SK-N-SH treated with all-trans-retinoic acid at 6 μM for 48 hours (cell line): Measurements from ENCODE around the gene KCNK15.

Source experiments
- ATAC-seq: fragments of 200-7000 bp; cut with Tn5 transposase; 3 replicates; pipeline ENCODE4 v1.9.1; 2020; ENCODE audit warnings: mild to moderate bottlenecking, moderate library complexity
- ARNTL ChIP-seq: fragments of 450-650 bp; formaldehyde crosslinking; IDR thresholded peaks from 2 replicates; pipeline ENCODE4 v1.5.0; 2020; ENCODE audit warnings: low read depth, mild to moderate bottlenecking, moderate library complexity, borderline replicate concordance
- BACH2 ChIP-seq: fragments of 250-450 bp; sonication (Bioruptor Pico); IDR thresholded peaks from 2 replicates; pipeline ENCODE4 v1.9.0; 2021; ENCODE audit warnings: mild to moderate bottlenecking, borderline replicate concordance
- CREB5 ChIP-seq: fragments of 250-450 bp; sonication (Bioruptor Pico); IDR thresholded peaks from 2 replicates; pipeline ENCODE4 v1.5.1; 2020; ENCODE audit warnings: low read depth, mild to moderate bottlenecking, moderate library complexity
- CSDC2 ChIP-seq: fragments of 250-450 bp; sonication (Bioruptor Pico); IDR thresholded peaks from 2 replicates; pipeline ENCODE4 v1.5.0; 2020; ENCODE audit warnings: mild to moderate bottlenecking, moderate library complexity
- CSRNP3 ChIP-seq: fragments of 250-450 bp; sonication (Bioruptor Pico); IDR thresholded peaks from 2 replicates; pipeline ENCODE4 v1.5.1; 2021; ENCODE audit warnings: mild to moderate bottlenecking, moderate library complexity
- GLIS3 ChIP-seq: fragments of 250-450 bp; sonication (Bioruptor Pico); IDR thresholded peaks from 2 replicates; pipeline ENCODE4 v1.5.0; 2020; ENCODE audit warnings: mild to moderate bottlenecking, moderate library complexity
- OSR1 ChIP-seq: fragments of 250-450 bp; sonication (Bioruptor Pico); IDR thresholded peaks from 2 replicates; pipeline ENCODE4 v1.8.0; 2022; ENCODE audit warnings: moderate library complexity, mild to moderate bottlenecking, inconsistent platforms
- PATZ1 ChIP-seq: fragments of 250-450 bp; sonication (Bioruptor Pico); IDR thresholded peaks from 2 replicates; pipeline ENCODE4 v1.8.0; 2020; ENCODE audit warnings: mild to moderate bottlenecking, moderate library complexity, borderline replicate concordance
- POU6F1 ChIP-seq: fragments of 250-450 bp; sonication (Bioruptor Pico); IDR thresholded peaks from 2 replicates; pipeline ENCODE4 v1.8.0; 2021; ENCODE audit warnings: low read depth, mild to moderate bottlenecking, moderate library complexity, borderline replicate concordance
- PPARA ChIP-seq: fragments of 250-450 bp; sonication (Bioruptor Pico); IDR thresholded peaks from 2 replicates; pipeline ENCODE4 v1.5.0; 2020; ENCODE audit warnings: mild to moderate bottlenecking, borderline replicate concordance
- SNAI2 ChIP-seq: fragments of 250-450 bp; sonication (Bioruptor Pico); IDR thresholded peaks from 2 replicates; pipeline ENCODE4 v1.5.0; 2020; ENCODE audit warnings: mild to moderate bottlenecking, moderate library complexity
- TCF4 ChIP-seq: fragments of 250-450 bp; sonication (Bioruptor Pico); IDR thresholded peaks from 2 replicates; pipeline ENCODE4 v1.8.0; 2021; ENCODE audit warnings: mild to moderate bottlenecking, moderate library complexity, borderline replicate concordance
- TOX ChIP-seq: fragments of 250-450 bp; sonication (Bioruptor Pico); IDR thresholded peaks from 2 replicates; pipeline ENCODE4 v1.8.0; 2021; ENCODE audit warnings: mild to moderate bottlenecking, moderate library complexity, borderline replicate concordance
- TSHZ2 ChIP-seq: fragments of 250-450 bp; sonication (Bioruptor Pico); IDR thresholded peaks from 2 replicates; pipeline ENCODE4 v1.5.0; 2020; ENCODE audit warnings: mild to moderate bottlenecking, moderate library complexity
- ZC3H10 ChIP-seq: fragments of 250-450 bp; sonication (Bioruptor Pico); IDR thresholded peaks from 2 replicates; pipeline ENCODE4 v1.5.1; 2021; ENCODE audit warnings: mild to moderate bottlenecking, moderate library complexity
- ZNF565 ChIP-seq: fragments of 450-650 bp; formaldehyde crosslinking; conservative IDR thresholded peaks from 2 replicates; pipeline ENCODE4 v1.5.0; 2020; ENCODE audit warnings: low read depth, mild to moderate bottlenecking, moderate library complexity
- ZNF8 ChIP-seq: fragments of 450-650 bp; formaldehyde crosslinking; IDR thresholded peaks from 2 replicates; pipeline ENCODE4 v1.5.0; 2020; ENCODE audit warnings: mild to moderate bottlenecking, moderate library complexity

KCNK15 gene

DNA sequence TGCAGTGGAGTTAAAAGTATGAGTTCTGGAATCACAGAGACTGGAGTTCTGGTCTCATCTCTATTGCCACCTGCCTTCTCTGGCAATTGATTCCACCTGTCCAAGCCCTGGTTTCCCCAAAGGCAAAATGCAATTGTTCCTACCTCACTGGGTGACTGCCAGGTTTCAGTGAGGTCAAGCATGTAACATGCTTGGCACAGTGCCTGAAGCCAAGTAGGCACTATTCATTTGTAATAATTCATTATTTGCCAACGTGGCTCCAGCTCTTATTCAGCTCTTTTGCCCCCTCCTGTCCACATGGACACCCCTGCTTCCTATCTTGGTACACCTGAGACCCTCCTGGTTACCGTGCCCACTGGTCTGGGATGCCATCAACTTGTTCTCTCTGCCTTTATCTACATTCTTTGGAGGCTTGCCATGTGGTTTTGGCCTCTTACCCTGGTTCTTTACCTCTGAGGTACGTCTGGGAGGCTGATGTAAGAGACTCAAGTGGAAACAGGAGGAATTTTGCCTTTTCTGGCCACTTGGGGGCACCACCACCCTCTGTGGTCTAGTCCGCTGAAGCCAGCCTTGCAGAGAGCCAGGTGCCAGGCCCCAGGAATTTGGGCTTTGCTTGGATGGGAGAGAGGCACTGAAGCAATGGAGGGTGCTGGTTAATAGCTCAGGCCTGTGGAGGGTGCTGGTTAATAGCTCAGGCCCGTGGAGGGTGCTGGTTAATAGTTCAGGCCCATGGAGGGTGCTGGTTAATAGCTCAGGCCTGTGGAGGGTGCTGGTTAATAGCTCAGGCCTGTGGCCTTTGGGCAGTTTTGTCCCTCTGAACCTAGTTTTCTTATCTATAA lies 1.7 kb downstream of the KCNK15 start (continued):
- TF ChIP-seq PATZ1 (no peak), CREB5 (CRISPR knock-in tag) (no peak), ZNF8 (CRISPR knock-in tag) (no peak), GLIS3 (CRISPR knock-in tag) (no peak)
- TF ChIP-seq, all 23 proteins: peak for 0

DNA sequence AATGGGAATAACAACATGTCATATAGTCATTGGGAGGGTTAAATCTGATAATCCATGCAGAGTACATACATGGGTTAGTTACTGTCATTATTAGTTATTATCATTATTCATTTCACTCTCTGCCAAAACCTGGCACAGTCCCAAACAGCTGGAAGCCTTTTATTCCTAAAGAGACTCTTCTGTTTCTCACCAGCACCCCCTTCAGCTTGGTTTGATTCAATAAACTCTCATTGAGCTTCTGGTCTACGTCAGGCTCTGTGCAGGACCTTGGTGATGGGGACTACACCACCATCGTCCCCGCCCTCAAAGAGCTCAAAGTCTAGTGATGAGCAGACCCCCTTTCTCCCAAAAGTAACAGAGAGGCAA lies 2.3 kb downstream of the KCNK15 start:
- no peak; the same call in 2 of the 3 replicates for ATAC-seq

DNA sequence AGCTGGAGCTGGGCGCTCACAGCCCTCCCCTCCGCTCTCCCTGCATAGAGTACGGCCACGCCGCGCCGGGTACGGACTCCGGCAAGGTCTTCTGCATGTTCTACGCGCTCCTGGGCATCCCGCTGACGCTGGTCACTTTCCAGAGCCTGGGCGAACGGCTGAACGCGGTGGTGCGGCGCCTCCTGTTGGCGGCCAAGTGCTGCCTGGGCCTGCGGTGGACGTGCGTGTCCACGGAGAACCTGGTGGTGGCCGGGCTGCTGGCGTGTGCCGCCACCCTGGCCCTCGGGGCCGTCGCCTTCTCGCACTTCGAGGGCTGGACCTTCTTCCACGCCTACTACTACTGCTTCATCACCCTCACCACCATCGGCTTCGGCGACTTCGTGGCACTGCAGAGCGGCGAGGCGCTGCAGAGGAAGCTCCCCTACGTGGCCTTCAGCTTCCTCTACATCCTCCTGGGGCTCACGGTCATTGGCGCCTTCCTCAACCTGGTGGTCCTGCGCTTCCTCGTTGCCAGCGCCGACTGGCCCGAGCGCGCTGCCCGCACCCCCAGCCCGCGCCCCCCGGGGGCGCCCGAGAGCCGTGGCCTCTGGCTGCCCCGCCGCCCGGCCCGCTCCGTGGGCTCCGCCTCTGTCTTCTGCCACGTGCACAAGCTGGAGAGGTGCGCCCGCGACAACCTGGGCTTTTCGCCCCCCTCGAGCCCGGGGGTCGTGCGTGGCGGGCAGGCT lies 4.6 kb downstream of the KCNK15 start:
- TF ChIP-seq TOX = no peak
- no peak for TF ChIP-seq PPARA (CRISPR knock-in tag)
- no peak for TF ChIP-seq SNAI2 (CRISPR knock-in tag)
- no peak for TF ChIP-seq ZC3H10 (CRISPR knock-in tag)
- no peak for TF ChIP-seq OSR1 (CRISPR knock-in tag)
- no peak for TF ChIP-seq ARNTL (CRISPR knock-in tag)
- no peak for TF ChIP-seq CSRNP3 (CRISPR knock-in tag)
- TF ChIP-seq CSDC2 (CRISPR knock-in tag) = no peak
- TF ChIP-seq BACH2 = no peak
- no peak for TF ChIP-seq TSHZ2 (CRISPR knock-in tag)
- no peak for TF ChIP-seq ZNF565 (CRISPR knock-in tag)
- no peak for TF ChIP-seq TCF4 (CRISPR knock-in tag)
- no peak for TF ChIP-seq POU6F1 (CRISPR knock-in tag)
- no peak for ATAC-seq

More for the DNA sequence above, 2.3 kb downstream of the KCNK15 start:
- peak; percentile 26; the same call in 1 of the 2 replicates for TF ChIP-seq TCF4 (CRISPR knock-in tag)
- no peak for TF ChIP-seq ZC3H10 (CRISPR knock-in tag)
